Measurements from ENCODE around the gene FUCA1. TPM values are rescaled to one million over a fixed set of nuclear protein-coding genes. Genes with fewer than 3 reads are reported as not detected.

Gene FUCA1
- total RNA-seq, 1 donor from 2014 or later = 19.0 TPM

GRCh38 chr1:23800400-23801337 lies 67.4 kb downstream of the FUCA1 start, which contains the start of gene GALE:
GALE (minus strand) TSS chr1:23800754; CDS start chr1:23799007, 1,747 bp downstream.
- DNase-seq = peak; percentile 92

GRCh38 chr1:23799570-23800399 lies 68.3 kb downstream of the FUCA1 start:
- no peak for DNase-seq

- DNase-seq = no peak
Measured at GRCh38 chr1:23799255-23799569, 68.9 kb downstream of the FUCA1 start.

GRCh38 chr1:23798662-23799142 lies 69.4 kb downstream of the FUCA1 start:
- DNase-seq = no peak

GRCh38 chr1:23797478-23798448 lies 70.3 kb downstream of the FUCA1 start:
- DNase-seq = no peak

GRCh38 chr1:23796466-23797271 lies 71.4 kb downstream of the FUCA1 start:
- DNase-seq = no peak

- DNase-seq = no peak
Measured at GRCh38 chr1:23795676-23796465, 72.2 kb downstream of the FUCA1 start.

Other genes starting within 250 kb of the FUCA1 start
- gene RPL11, start 176.5 kb downstream of the FUCA1 start, total RNA-seq = 852 TPM
- gene ELOA, start 124.8 kb downstream of the FUCA1 start, total RNA-seq = 23.7 TPM
- 57.9 TPM for gene PITHD1, start 89.9 kb downstream of the FUCA1 start, total RNA-seq
- gene LYPLA2, start 77.1 kb downstream of the FUCA1 start, total RNA-seq = 20.7 TPM
- gene GALE, start 67.5 kb downstream of the FUCA1 start, total RNA-seq = 20.0 TPM
- 13.7 TPM for gene HMGCL, start 42.9 kb downstream of the FUCA1 start, total RNA-seq
- gene CNR2, start 45.1 kb upstream of the FUCA1 start, total RNA-seq = not detected
- gene PNRC2, start 91.5 kb upstream of the FUCA1 start, total RNA-seq = 98.7 TPM
- gene SRSF10, start 112.0 kb upstream of the FUCA1 start, total RNA-seq = 135 TPM
- under 0.01 TPM for gene MYOM3, start 243.8 kb upstream of the FUCA1 start, total RNA-seq